GM18909 (cell line): ENCODE data around the gene SARS1.

Experiments used
- ATAC-seq: cut with Tn5 transposase; IDR thresholded peaks from one replicate; pipeline ENCODE4 v1.9.1; 2021; ENCODE audit warnings: mild to moderate bottlenecking; ENCODE audit not compliant: unreplicated experiment, poor library complexity

Gene SARS1

GRCh38 chr1:109259674-109260557 is 46.2 kb downstream of the SARS1 start:
- ATAC-seq: no peak

DNA sequence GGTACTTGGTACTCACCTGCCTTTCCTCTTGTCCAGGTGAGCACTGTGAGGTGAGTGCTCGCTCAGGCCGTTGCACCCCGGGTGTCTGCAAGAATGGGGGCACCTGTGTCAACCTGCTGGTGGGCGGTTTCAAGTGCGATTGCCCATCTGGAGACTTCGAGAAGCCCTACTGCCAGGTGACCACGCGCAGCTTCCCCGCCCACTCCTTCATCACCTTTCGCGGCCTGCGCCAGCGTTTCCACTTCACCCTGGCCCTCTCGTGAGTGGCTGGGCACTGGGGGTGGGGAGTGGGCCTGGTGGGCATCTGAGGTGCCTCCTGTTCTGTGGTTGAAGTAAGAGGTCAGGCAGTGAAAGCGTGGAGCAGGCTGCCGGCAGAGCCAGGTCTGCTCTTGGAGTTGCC is 47.3 kb downstream of the SARS1 start:
- no peak for ATAC-seq

GRCh38 chr1:109261578-109261977 is 47.9 kb downstream of the SARS1 start:
- no peak for ATAC-seq

DNA sequence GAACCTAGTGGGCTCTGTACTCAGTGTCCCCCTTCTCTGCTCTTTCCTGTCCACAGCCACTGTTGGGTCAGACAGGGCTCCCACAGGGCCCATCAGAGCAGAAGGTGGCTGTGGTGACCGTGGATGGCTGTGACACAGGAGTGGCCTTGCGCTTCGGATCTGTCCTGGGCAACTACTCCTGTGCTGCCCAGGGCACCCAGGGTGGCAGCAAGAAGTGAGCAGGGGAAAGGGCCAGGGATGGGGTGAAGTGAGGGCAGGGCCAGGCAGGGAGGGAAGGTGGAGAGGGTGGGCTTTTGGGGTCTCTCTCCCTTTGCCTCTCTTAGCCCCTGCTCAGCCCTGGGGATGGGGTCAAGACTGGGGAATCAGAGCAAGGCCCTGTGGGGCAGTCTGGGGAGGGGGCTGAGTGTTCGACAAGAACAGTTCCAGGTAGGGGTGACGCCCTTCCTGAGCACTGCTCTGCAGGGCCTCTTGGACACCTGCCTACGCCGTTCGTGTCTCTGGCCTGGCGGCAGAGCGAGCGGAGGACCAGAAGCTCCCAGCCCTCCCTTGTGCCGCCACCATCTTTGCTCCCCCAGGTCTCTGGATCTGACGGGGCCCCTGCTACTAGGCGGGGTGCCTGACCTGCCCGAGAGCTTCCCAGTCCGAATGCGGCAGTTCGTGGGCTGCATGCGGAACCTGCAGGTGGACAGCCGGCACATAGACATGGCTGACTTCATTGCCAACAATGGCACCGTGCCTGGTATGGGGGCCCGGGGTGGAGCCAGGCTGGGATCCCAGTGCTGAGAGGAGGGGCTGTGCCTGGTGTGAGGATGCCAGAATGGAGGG is 48.7 kb downstream of the SARS1 start:
- ATAC-seq: no peak

DNA sequence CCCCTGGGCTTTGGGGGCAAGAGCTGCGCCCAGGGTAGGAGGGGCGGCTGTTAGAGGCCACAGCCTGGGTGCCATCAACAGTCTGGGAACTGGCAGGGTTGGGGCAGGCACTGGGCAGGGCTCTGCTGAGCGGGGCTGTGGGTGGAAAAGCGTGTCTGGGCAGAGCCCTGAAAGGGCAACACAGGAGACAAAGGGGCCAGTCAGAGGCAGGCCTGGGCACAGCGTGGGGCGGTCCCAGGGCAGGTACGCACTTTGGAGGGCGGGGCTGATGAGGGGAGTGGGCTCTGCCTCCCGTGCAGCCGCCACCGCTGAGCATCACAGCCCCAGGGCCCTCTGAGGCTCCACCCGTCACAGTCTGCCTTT is 49.5 kb downstream of the SARS1 start:
- ATAC-seq: peak; percentile 13

GRCh38 chr1:109263597-109264378 is 50.1 kb downstream of the SARS1 start:
- ATAC-seq: peak; percentile 74

DNA sequence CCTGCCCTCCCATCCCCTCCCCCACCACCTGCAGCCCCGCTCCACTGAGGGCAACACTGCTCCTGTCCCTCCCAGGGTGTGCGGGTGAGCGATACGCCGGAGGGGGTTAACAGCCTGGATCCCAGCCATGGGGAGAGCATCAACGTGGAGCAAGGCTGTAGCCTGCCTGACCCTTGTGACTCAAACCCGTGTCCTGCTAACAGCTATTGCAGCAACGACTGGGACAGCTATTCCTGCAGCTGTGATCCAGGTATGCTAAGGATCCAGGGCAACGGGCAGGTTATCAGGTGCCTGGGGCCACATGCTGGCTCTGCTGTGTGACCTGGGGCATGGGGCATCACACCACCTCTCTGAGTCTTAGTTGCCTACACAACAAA is 50.6 kb downstream of the SARS1 start:
- ATAC-seq: no peak

GRCh38 chr1:109265016-109265415 is 51.3 kb downstream of the SARS1 start:
- no peak for ATAC-seq

DNA sequence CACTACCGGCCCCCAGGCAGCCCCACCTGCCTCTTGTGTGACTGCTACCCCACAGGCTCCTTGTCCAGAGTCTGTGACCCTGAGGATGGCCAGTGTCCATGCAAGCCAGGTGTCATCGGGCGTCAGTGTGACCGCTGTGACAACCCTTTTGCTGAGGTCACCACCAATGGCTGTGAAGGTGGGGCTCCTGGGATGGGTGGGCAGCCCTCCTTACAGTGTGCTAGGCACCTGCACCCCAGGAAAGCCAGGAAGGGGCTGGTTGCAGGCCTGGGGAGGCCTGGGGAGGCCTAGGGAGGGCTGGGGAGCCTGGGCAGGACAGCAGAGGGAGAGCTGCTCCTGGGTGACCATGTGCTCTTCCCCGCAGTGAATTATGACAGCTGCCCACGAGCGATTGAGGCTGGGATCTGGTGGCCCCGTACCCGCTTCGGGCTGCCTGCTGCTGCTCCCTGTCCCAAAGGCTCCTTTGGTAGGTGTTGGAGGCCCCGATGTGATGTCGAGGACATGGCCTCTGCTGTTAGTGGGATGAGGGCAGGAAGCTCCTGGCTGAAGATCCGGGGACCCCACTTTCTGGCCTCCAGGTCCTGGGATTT is 52.1 kb downstream of the SARS1 start:
- ATAC-seq: no peak

DNA sequence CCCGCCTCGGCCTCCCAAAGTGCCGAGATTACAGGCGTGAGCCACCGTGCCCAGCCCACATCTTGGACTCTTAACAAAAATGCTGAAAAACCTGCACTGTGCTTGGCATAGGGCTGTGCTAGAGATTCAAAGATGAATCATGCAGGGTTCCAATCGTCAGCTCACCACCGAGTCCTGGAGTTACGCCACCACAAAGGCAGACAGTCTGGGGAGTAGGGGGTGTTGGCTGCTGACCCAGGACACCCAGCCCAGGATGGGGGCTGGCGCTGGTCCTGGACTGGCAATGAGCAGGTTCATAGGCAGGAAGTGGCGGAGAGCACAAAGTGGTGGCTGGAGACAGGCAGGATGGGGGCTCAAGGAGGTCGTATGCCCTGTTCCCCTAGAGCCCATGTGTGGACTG is 53.2 kb downstream of the SARS1 start:
- ATAC-seq: no peak

DNA sequence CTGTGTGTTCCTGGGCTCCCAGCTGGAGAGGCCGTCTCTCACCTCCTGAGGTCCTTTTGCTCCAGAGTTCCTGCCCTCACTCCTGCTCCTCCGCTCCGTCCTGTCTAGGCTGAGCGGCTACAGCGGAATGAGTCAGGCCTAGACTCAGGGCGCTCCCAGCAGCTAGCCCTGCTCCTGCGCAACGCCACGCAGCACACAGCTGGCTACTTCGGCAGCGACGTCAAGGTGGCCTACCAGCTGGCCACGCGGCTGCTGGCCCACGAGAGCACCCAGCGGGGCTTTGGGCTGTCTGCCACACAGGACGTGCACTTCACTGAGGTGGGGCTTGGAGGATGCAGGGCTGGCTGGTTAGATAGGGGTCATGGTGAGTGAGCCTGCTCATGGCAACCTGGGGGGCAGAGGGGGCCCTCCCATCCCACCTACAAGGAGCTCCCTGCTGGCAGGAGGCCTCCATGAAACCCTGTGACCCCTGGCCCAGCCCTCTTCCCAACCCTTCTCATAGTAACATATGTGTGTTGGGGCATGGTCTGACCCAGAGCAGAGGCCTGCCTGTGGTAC is 54.1 kb downstream of the SARS1 start:
- ATAC-seq: no peak

- ATAC-seq: no peak
These were observed 54.9 kb downstream of the SARS1 start for GRCh38 chr1:109268431-109269211.

GRCh38 chr1:109269212-109269980 is 55.7 kb downstream of the SARS1 start:
- no peak for ATAC-seq

DNA sequence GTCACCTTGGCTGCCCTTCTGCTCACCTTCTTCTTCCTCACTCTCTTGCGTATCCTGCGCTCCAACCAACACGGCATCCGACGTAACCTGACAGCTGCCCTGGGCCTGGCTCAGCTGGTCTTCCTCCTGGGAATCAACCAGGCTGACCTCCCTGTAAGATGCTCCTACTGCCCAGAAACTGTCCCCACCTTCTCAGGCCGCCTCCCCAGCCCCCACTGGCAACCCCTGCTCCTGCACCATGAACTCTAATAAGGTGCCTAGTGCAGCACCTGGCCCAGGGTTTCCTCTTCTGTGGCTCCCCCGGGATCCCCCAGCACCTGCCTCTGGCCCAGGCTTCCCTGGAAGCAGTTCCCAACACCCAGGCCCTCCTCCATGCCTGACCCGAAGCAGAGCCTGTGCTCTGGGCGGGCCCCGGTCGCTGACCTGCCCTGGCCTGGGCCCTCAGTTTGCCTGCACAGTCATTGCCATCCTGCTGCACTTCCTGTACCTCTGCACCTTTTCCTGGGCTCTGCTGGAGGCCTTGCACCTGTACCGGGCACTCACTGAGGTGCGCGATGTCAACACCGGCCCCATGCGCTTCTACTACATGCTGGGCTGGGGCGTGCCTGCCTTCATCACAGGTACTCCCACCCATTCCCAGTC is 56.4 kb downstream of the SARS1 start:
- no peak for ATAC-seq

DNA sequence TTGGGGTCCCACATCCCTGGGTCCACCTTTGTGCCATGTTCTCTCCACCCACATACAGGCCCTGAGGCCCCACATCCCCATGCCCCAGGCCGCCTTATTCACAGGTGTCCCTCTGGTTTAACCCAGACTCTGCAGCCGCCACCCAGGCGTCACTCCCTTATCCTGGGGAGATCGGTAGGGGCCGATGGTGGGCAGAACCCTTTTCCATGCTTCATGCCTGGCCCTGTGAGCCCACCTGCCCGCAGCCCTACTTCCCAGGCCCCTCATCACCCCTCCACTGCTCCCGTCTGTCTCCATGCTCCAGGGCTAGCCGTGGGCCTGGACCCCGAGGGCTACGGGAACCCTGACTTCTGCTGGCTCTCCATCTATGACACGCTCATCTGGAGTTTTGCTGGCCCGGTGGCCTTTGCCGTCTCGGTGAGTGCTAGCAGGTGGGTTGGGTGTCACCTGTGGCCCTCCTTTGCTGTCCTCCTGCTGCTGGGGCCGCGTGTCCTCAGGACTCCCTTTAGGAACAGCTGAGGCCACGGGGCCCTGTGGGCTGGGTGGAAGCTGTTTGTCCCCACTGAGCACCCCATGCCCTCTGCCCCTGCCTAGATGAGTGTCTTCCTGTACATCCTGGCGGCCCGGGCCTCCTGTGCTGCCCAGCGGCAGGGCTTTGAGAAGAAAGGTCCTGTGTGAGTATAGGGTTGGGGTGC is 57.1 kb downstream of the SARS1 start:
- no peak for ATAC-seq

DNA sequence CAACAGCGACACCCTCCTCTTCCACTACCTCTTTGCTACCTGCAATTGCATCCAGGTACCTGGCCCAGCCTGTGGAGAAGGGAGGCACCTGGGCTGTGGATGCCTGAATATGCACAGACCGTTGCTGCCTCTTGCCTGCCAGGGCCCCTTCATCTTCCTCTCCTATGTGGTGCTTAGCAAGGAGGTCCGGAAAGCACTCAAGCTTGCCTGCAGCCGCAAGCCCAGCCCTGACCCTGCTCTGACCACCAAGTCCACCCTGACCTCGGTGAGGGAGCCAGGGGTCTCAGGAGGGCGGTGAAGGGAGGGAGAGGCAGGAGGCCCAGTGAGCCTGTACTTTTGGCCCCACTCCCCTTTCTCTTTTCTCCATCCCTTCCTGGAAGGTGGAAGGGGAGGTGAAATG is 57.7 kb downstream of the SARS1 start:
- no peak for ATAC-seq

- ATAC-seq: no peak
These were observed 58.5 kb downstream of the SARS1 start for GRCh38 chr1:109272021-109272799.
